ENCODE data around the gene C1orf159.

GRCh38 chr1:1151306-1151705, 35.4 kb upstream of the C1orf159 start:
- TF ChIP-seq JUN (IDR thresholded peaks at IDR 0.05; ENCODE audit: low read depth, low read length) (no peak), CTCF (IDR thresholded peaks at IDR 0.05; ENCODE audit: control extremely low read depth in 1 of 3, insufficient read depth in 1 of 3, low read depth in 1 of 3, low read length in 3 of 3) (no peak), POLR2A (IDR thresholded peaks at IDR 0.05; ENCODE audit: control extremely low read depth in 1 of 2, low read depth in 2 of 2, low read length in 2 of 2) (no peak), GABPA (IDR thresholded peaks at IDR 0.05; ENCODE audit: borderline replicate concordance, insufficient read depth, low read length) (no peak), YY1 (IDR thresholded peaks at IDR 0.05; ENCODE audit: low read depth, low read length) (no peak), EZH2 (IDR thresholded peaks at IDR 0.05; ENCODE audit: low read depth, low read length, severe bottlenecking) (no peak), ATF2 (IDR thresholded peaks at IDR 0.05; ENCODE audit: low read length) (no peak), RNF2 (IDR thresholded peaks at IDR 0.05; ENCODE audit: borderline replicate concordance, low read depth, low read length, missing control alignments, poor library complexity, severe bottlenecking) (no peak), SP1 (IDR thresholded peaks at IDR 0.05; ENCODE audit: low read depth, low read length) (no peak), USF2 (IDR thresholded peaks at IDR 0.05; ENCODE audit: low read length) (no peak), MAX (IDR thresholded peaks at IDR 0.05) (no peak)

Measured in H1 (cell line).